NCI-H1436 treated with DMSO at 0.1 percent for 48 hours (cell line): ENCODE results near the gene RAD51C.
"Not testable (repeated sequence)": the region's sequence is repeated elsewhere in the genome, so short reads cannot be mapped to it uniquely, and the experiment has no call there.

Experiments used
- DNase-seq: peaks from one replicate; lab custom pipeline; 2025; lab: John Stamatoyannopoulos, UW

Gene RAD51C

DNA sequence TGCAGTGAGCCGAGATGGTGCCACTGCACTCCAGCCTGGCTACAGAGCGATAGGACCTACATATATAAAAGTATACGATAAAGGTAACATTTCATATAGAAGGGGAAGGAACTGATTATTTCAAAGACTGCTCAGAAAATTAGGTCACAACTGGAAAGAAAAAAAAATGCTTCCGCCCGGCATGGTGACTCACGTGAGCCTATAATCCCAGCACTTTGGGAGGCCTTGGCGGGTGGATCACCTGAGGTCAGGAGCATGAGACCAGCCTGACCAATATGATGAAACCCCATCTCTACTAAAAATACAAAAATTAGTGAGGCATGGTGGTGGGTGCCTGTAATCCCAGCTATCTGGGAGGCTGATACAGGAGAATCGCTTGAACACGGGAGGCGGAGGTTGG, 8.4 kb upstream of the RAD51C start:
- no peak for DNase-seq

DNA sequence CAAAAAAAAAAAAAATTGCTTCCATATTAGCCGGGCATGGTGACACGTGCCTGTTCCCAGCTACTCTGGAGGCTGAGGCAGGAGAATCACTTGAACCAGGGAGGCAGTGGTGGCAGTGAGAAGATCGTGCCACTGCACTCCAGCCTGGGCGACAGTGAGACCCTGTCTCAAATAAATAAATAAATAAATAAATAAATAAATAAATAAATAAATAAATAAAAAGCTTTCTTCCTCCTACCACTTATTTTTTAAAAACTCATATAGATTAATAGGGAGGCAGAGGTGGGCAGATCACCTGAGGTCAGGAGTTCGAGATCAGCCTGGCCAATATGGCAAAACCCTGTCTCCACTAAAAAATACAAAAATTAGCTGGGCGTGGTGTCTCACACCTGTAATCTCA, 7.9 kb upstream of the RAD51C start:
- not testable (repeated sequence) for DNase-seq

DNA sequence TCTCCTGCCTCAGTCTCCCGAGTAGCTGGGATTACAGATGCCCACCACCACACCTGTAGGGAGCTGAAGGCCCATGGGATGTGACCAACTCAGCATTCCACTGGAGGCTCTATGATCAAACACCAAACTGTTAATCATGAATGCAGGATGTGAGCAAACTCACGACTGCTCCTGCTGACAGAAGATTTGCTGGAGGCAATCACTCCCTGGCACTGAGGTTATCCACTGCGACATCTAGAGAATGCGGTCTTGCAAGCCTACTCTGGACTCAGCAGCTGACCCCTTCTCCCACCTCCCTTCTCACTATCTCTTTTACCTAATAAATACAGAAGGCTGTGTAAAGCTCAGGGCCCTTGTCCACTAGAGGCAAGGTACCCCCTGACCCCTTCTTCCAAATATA, 5.4 kb upstream of the RAD51C start:
- no peak for DNase-seq

DNA sequence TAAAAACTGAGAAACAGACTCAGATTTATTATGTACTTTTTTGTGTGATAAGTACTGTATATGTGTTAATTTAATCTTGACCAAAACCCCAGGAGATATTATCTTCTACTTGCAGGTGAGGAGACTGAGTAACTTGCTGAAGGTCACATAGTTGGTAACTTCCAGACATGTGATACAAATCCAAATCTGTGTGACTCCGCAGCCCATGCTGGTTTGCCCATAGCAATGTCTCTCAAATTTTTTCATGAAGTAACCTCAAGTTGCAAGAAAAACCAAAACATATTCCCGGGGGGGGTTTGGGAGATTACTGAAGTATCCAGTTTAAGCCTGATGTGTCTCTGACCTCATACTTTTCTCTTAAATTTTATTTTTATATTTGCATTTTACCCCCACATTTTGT, 3.9 kb upstream of the RAD51C start:
- DNase-seq, result no peak

DNA sequence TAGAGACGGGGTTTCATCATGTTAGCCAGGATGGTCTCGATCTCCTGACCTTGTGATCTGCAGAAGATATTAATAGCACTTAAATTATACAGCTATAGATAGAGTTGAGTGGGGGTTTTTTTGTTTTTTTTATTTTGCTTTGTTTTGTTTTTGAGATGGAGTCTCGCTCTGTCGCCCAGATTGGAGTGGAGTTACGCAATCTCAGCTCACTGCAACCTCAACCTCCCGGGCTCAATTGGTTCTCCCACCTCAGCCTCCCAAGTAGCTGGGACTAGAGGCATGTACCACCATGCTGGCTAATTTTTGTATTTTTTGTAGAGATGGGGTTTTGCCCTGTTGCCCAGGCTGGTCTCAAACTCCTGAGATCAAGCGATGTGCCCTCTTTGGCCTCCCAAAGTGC, 2.4 kb upstream of the RAD51C start:
- DNase-seq, result not testable (repeated sequence)

DNA sequence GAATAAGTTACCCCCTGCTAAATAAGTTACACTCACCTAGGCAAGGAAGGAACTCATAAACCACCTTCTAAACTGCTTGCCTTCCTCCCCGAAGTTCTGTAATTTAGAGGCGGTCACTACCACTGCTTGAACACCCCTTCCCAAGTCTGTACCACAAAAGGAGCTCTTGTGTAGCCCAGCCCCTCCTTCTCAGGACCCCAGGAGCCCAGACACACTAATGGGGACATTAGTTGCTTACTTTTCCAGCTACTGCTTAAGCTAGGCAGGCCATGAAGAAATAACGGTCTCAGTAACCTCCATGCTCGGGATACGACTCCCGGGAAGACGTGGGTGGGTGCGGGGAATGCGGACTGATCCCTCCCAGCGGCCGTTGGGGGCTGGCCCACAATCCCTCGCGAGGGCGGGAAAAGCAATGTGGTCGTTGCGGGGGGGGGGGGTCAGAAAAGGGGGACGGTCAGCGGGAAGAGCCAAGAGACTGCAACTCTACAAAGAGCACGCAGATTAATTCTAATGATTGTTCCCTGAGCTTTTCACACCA, 632 bp upstream of the RAD51C start, which contains the start of gene TEX14:
TEX14 (minus strand) TSS at position 345 of the 538 bp plus-strand sequence. CDS start 40,044 bp downstream, outside the sequence.
- DNase-seq, result no peak

DNA sequence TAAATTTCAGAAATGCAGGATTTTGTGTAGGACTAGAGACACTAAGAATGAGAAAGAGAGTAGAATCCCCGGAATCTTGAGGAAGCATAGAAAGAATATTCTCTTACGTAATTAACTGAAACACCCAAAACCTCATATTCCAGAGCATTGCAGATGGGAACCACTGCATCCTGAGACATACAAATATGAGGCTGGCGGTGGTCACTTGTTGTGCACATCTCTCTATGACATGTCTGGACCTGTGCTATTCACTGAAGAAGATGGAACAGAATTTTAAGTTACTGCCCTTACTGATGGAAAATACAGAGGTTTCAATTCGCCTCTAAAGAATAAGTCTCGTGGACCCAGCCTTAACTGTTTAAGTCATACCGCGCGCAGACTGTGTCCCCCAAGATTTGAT, 806 bp downstream of the RAD51C start:
- no peak for DNase-seq

DNA sequence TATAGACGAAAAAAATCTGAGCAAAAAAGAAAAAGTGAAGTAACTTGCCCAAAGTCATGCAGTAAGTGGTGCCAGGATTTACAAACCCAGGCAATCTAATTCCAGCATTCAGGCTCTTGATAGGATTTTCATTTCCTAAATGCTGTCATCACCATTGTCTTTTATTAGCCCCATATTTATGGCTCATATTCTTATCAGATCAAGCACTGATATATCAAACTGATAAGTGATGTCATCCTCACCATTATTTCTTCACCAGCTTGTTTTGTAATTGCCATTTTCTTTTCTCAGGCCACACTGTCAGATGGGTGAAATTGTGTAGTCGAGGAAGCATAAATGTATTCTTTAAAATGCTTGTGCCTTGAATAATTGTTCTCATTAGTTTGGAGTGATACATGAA, 1.3 kb downstream of the RAD51C start:
- DNase-seq, result no peak

DNA sequence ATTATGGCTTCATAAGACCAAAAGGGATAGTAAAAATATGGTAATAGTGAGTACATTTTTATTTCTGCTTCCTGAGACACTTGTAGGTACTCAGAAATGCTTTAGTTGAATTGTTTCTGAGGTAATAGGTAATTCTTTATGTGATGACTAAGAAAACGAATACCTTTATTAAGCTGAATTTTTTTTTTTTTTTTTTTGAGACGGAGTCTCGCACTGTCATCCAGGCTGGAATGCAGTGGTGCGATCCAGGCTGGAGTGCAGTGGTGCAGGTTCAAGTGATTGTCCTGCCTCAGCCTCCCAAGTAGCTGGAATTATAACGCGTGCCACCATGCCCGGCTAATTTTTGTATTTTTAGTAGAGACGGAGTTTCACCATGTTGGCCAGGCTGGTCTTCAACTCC, 1.9 kb downstream of the RAD51C start:
- DNase-seq, result no peak

DNA sequence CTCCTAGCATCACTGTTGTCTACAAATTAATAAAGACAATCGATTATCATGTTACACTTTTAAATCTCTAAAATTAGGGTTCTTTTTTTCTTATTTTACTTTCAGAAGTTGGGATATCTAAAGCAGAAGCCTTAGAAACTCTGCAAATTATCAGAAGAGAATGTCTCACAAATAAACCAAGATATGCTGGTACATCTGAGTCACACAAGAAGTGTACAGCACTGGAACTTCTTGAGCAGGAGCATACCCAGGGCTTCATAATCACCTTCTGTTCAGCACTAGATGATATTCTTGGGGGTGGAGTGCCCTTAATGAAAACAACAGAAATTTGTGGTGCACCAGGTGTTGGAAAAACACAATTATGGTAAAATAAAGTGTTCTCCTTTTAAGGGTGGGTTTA, 2.4 kb downstream of the RAD51C start:
- DNase-seq, result no peak

DNA sequence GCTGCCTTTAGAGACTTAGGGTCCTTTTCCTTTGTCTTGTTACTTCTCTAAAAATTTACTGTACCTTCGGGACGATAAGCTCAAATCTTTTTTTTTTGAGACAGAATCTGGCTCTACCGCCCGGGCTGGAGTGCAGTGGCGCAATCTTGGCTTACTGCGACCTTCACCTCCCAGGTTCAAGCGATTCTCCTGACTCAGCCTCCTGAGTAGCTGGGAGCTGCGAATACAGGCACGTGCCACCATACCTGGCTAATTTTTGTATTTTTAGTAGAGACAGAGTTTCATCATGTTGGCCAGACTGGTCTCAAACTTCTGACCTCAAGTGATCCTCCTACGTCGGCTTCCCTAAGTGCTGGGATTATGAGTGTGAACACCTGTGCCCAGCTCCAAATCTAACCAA, 7.4 kb downstream of the RAD51C start:
- no peak for DNase-seq

DNA sequence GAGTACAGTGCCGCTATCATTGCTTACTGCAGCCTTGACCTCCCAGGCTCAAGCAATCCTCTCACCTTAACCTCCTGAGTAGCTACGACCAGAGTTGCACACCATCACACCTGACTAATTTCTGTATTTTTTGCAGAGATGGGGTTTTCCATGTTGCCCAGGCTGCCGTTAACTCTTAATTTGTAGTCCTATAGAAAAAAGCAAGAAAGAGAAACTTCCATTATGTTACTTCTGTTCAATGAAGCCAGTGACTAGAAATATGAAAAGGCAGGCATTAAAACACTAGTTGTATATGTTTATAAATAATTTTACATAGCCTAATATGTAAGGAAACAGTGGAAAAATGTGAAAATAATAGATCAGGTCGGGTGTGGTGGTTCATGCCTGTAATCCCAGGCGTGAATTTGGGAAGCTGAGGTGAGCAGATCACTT, 9.7 kb downstream of the RAD51C start:
- no peak for DNase-seq

DNA sequence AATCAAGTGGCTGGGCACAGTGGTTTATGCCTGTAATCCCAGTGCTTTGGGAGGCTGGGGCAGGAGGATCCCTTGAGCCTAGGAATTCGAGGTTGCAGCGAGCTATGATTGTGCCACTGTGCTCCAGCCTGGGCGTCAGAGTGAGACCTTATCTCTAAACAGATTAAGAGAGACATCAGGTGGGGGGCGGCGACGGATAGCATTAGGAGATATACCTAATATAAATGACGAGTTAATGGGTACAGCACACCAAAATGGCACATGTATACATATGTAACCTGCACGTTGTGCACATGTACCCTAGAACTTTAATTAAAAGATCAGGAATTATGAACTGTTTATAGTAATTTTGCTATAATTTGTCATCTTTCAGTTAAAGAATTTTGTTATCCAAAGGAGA, 10.3 kb downstream of the RAD51C start:
- DNase-seq, result no peak

DNA sequence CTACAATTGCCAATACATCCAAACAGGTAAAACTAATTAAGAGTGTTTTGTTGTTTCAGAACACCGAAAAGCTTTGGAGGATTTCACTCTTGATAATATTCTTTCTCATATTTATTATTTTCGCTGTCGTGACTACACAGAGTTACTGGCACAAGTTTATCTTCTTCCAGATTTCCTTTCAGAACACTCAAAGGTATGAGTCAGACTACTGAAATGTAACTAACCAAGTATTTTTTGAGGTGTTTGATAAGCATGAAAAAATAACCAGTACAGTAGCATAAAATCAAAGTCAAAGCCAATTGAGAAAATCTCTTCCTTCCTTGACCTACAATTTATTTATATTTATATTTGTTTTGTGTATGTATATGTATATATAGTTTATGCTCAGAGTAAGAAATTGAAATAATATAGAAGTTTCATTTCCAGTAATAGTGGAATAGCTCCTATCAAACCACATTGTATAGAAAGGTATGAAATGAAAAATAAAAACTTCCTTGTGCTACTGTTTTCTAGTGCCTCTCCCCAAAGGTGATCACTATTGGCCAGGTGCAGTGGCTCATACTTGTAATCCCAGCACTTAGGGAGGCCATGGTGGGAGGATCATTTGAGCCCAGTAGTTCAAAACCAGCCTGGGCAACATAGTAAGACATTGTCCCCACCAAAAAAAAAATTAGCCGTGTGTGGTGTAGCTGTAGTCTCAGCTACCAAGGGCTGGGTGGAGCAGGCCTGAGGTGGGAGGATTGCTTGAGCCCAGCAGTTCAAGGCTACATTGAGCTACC, 10.9 kb downstream of the RAD51C start:
- no peak for DNase-seq

DNA sequence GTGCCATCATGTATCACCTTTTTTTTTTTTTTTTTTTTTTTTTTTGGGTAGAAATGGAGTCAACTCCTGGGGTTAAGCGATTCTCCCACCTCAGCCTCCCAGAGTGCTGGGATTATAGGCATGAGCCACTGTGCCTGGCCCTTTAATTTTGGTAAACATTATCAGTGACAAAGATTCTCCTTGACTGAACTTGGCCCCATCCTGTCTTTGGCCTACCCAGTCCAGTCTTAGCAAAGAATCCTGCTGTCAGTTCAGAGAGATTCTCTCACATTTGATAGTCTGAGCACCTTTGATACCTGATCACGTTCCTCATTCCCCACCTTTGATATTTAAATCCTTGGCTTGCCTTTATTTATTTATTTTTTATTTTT, 11.5 kb downstream of the RAD51C start:
- DNase-seq, result no peak

DNA sequence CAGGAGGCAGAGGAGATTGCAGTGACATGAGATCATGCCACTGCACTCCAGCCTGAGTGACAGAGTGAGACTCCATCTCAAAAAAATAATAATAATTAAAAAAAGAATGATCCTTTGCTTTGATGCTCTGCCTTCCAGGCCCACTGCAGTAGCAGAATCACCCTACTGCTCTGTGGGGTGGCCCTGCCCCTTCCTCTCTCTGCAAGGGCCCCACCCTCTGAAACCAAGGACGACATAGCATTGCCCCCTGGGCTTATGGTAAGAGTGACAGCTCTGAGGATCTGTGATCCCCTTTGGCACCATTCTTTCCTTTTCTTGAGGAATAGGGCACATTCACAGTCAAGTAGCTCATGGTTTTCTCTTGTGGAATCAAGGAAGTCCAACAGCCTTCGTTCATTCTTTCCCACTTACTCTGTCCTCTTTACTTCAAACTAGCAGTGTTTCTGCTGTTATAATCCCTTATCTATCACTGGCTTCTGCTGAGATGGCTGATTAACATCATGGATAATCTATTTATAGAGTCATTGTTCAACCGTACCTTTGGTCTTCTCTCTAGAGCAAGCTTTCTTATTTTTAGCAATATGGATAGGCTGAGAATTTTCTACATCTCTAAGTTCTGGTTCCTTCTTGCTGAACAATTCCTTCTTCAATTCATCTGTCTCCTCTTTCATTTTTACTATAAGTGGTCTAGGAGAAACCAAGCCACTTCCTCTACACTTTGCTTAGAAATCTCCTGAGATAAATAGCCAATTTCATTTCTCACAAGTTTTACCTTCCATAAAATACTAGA, 14.1 kb downstream of the RAD51C start:
- no peak for DNase-seq

DNA sequence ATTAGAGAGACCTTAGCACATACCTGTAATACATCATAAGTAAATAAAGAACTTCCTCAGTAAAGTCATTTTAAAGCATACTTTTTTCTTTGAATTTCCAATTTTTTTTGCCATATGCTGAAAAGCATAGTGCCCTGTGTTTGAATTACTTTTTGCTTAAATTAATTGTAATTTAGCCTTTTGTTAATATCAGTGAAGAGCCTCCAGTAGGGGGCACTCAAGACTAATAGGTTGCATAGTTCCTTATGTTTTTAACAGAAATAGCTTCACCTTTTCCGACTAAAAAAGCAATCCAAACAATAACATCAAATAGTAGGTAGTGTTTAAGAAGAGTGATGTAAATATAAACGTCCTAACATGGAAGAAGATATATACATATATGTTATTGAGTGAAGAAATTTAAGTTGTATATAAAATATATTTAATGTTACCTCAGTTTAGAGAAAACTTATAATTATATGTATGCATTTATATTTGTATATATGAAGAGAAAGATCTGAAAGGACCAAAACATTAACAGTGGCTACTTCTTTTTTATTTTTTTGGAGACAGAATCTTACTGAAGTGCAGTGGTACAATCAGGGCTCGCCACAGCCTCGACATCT, 18.6 kb downstream of the RAD51C start:
- DNase-seq, result no peak

DNA sequence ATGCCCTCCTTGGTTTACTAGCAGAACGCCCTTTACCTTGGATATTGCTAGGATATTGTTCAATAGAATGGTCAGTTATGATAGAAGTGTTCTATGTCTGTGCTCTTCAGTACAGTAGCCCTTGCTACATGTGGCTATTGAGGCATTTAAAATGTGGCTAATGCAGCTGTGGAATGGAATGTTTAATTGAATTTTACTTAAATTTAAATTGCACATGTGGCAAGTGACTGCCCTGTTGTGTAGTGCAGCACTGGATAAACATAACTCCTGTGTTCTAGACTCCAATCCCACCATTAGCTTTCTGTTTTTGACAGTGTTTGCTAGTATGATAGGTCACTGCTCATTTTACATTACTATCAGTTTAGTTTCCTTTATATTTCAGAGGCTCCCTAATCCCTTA, 29.9 kb downstream of the RAD51C start:
- DNase-seq, result no peak

DNA sequence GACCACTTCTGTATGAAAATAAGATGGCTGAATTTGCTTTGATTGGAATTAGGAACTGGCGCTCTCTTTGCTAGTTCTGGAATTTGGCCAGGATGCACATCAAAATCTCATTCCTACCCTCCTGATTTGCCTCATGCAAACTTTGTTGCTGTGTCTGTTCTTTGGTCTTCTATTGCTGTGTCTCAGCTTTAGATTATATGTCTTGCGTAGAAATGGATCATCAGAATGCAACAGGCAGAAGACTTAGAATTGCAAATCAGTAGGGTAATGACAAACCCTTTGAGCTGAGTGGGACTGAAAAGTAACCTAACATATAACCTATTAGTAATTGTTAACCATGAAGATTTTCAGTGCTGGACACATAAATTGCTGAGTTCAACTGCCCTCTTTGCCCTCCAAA, 30.3 kb downstream of the RAD51C start:
- no peak for DNase-seq

DNA sequence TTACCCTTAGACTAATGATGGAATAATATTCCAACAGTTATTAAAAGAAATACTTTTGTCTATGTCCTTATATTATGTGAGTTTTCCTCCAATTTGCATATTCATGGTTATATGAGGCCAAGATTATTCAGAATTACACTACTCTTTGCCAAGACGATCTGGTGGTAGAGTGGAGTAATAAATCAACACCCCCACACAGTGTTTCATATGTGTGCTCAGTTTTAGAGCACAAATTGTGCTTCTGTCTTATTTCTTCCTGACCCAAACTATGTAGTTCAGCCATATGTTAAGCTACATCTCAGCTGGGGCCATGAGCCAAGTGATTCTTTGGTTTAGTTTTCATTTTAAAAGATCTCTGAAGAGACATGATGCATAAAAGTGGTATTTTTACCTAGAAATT, 36.4 kb downstream of the RAD51C start:
- DNase-seq, result no peak

DNA sequence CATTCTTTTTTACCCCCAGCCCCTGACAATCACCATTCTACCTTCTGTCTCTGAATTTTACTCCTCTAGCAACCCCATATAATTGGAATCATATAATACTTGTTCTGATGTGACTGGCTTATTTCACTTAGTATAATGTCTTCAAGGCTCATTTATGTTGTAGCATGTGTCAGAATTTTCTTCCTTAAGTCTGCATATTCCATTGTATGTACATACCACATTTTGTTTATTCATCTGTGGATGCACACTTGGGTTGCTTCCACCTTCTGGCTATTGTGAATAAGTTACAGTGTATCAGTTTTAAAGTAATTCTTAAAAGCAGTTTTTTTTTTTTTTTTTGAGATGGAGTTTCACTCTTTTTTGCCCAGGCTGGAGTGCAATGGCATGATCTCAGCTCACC, 38.5 kb downstream of the RAD51C start:
- no peak for DNase-seq

DNA sequence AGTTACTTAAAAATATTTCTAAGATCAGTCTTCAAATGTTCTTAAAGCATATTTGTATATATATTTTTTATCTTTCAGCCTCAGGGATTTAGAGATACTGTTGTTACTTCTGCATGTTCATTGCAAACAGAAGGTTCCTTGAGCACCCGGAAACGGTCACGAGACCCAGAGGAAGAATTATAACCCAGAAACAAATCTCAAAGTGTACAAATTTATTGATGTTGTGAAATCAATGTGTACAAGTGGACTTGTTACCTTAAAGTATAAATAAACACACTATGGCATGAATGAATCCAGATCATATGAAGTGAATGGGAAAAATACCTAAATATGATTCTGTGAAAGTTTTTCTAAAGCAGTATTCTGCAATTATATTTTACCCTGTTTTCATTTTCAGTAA, 41.6 kb downstream of the RAD51C start:
- no peak for DNase-seq

DNA sequence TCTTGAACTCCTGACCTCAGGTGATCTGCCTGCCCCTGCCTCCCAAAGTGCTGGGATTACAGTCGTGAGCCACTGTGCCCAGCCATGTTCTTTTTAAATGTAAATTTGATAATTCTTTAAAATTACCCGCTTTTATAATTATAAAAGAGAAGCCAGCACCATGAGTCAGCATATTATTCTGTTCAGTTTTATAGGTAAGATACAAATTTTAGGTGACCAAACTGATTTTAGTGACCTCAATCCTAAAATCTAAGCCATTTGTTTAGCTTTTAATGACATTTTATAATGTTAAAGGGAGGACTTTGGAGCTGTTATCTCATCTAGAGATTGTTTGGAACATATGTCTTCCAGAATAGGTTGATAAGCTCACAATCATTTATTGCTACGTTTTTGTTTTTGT, 42.4 kb downstream of the RAD51C start:
- DNase-seq, result no peak
